Measurements from ENCODE around the gene KCNMA1. TPM values are rescaled to one million over a fixed set of nuclear protein-coding genes. Genes with fewer than 3 reads are reported as not detected.
A peak's percentile ranks its signal among the peaks of the same experiment; 100 is the strongest.

KCNMA1 gene
- total and polyA plus RNA-seq, 9 of the 15 experiments (the other 6 are each of a cell fraction or from before 2014, with no cell fraction given) = 0.01 to 0.95 (median 0.15) TPM; not detected in 4

GRCh38 chr10:77582710-77583115 is 54.9 kb downstream of the KCNMA1 start (continued):
- TF ChIP-seq POLR2AphosphoS2 (IDR thresholded peaks at IDR 0.05; ENCODE audit: low read length) = no peak
- no peak for TF ChIP-seq U2AF2 (optimal IDR thresholded peaks at IDR 0.05; ENCODE audit: low read depth, low read length)
- no peak for TF ChIP-seq KAT2B (IDR thresholded peaks at IDR 0.05; ENCODE audit: low read depth, low read length)
- TF ChIP-seq ARID1B (IDR thresholded peaks at IDR 0.05) = peak; percentile 86
- peak; percentile 100 for TF ChIP-seq CTBP1 (IDR thresholded peaks at IDR 0.05; ENCODE audit: borderline replicate concordance)
- no peak for TF ChIP-seq ZKSCAN1 (IDR thresholded peaks at IDR 0.05; ENCODE audit: low read depth, low read length)
- no peak for TF ChIP-seq ZNF77 (CRISPR knock-in tag; IDR thresholded peaks at IDR 0.05)
- no peak for TF ChIP-seq ID3 (CRISPR knock-in tag; IDR thresholded peaks at IDR 0.05)
- no peak for TF ChIP-seq ID3 (tag; IDR thresholded peaks at IDR 0.05)
- no peak for TF ChIP-seq RFX7 (CRISPR knock-in tag; IDR thresholded peaks at IDR 0.05)
- TF ChIP-seq CEBPB (tag; IDR thresholded peaks at IDR 0.05) = no peak
- peak; percentile 68 for TF ChIP-seq RAD51 (IDR thresholded peaks at IDR 0.05; ENCODE audit: borderline replicate concordance, low read depth)
- peak; percentile 99 for TF ChIP-seq FOSL1 (tag; conservative IDR thresholded peaks at IDR 0.05)
- TF ChIP-seq ARID3A (IDR thresholded peaks at IDR 0.05; ENCODE audit: borderline replicate concordance, low read depth, low read length) = no peak
- no peak for TF ChIP-seq DDX20 (tag; IDR thresholded peaks at IDR 0.05; ENCODE audit: low read depth)
- TF ChIP-seq ZNF224 (CRISPR knock-in tag; IDR thresholded peaks at IDR 0.05) = no peak
- TF ChIP-seq RUNX1 (IDR thresholded peaks at IDR 0.05; ENCODE audit: low read depth) = no peak
- TF ChIP-seq NFYB (IDR thresholded peaks at IDR 0.05; ENCODE audit: extremely low read depth, insufficient read length) = peak; percentile 43
- no peak for TF ChIP-seq MTA1 (IDR thresholded peaks at IDR 0.05; ENCODE audit: borderline replicate concordance)
- no peak for TF ChIP-seq RERE (CRISPR knock-in tag; IDR thresholded peaks at IDR 0.05; ENCODE audit: borderline replicate concordance)
- TF ChIP-seq MYC (IDR thresholded peaks at IDR 0.05; ENCODE audit: low read depth, low read length) = 0 out of 2 replicates have a peak, but pooled peaks have one; percentile 28
- no peak for TF ChIP-seq MYC (CRISPR knock-in tag; IDR thresholded peaks at IDR 0.05; ENCODE audit: borderline replicate concordance, low read depth)
- TF ChIP-seq JUNB (CRISPR knock-in tag; conservative IDR thresholded peaks at IDR 0.05) = no peak; the same call in 1 of the 2 replicates
- peak; percentile 39; the same call in 1 of the 2 replicates for TF ChIP-seq MAFF (IDR thresholded peaks at IDR 0.05; ENCODE audit: low read length)
- TF ChIP-seq ZFP36 (IDR thresholded peaks at IDR 0.05; ENCODE audit: low read depth, low read length, partially characterized antibody) = no peak
